IMR-90 (cell line): ENCODE results near the gene SCAANT1. TPM values are rescaled to one million over a fixed set of nuclear protein-coding genes. Genes with fewer than 3 reads are reported as not detected.

Source experiments
- ATAC-seq: fragments of 200-7000 bp; cut with Tn5 transposase; 2 replicates; pipeline ENCODE4 v1.9.1; 2020; ENCODE audit warnings: low read depth, mild to moderate bottlenecking, moderate library complexity
- BruUV-seq: library from RNA; stranded (reverse); fragments of 400-500 nt; replicated peaks from 2 replicates; lab custom pipeline; 2021; lab: Mats Ljungman, UMichigan
- CTCF ChIA-PET: fragments of 300-600 bp; formaldehyde crosslinking; extraction: SDS; loops from one replicate; lab custom pipeline; 2021; ENCODE audit warnings: antibody characterized with exemption; lab: Yijun Ruan, JAX
- POLR2A ChIA-PET: fragments of 300-600 bp; sonication (Branson Sonifier 250); formaldehyde crosslinking; loops from one replicate; lab custom pipeline; 2022; ENCODE audit warnings: antibody characterized with exemption; ENCODE audit not compliant: unreplicated experiment; lab: Charles Lee
- DNase-seq: peaks from one replicate; pipeline ENCODE4 v3.0.0; 2013
- H2AFZ ChIP-seq: replicated peaks from 2 replicates; pipeline ENCODE3; 2013; ENCODE audit warnings: low read length, mild to moderate bottlenecking; ENCODE audit not compliant: poor library complexity
- H2AK5ac ChIP-seq: 2 replicates; pipeline ENCODE4 v1.6.1; 2013; ENCODE audit warnings: low read depth, low read length, inconsistent platforms
- H2AK9ac ChIP-seq: replicated peaks from 2 replicates; pipeline ENCODE3; 2013; ENCODE audit warnings: mild to moderate bottlenecking, low read depth, low read length, moderate library complexity; ENCODE audit not compliant: poor library complexity
- H2BK120ac ChIP-seq: 2 replicates; pipeline ENCODE4 v1.6.1; 2013; ENCODE audit warnings: low read depth, low read length, inconsistent platforms
- H2BK15ac ChIP-seq: 3 replicates; pipeline ENCODE4 v1.6.1; 2013; ENCODE audit warnings: low read depth, low read length, inconsistent platforms
- H2BK20ac ChIP-seq: 2 replicates; pipeline ENCODE4 v1.6.1; 2013; ENCODE audit warnings: low read depth, mild to moderate bottlenecking, inconsistent platforms, low read length, moderate library complexity
- H2BK5ac ChIP-seq: 2 replicates; pipeline ENCODE4 v1.6.1; 2013; ENCODE audit warnings: mild to moderate bottlenecking, low read depth, low read length, inconsistent platforms; ENCODE audit not compliant: poor library complexity, severe bottlenecking
- H3K14ac ChIP-seq: replicated peaks from 2 replicates; pipeline ENCODE4 v1.6.1; 2013; ENCODE audit warnings: low read depth, low read length, inconsistent platforms
- H3K18ac ChIP-seq: 2 replicates; pipeline ENCODE4 v1.6.1; 2013; ENCODE audit warnings: low read depth, low read length, control low read depth
- H3K23ac ChIP-seq: 2 replicates; pipeline ENCODE4 v1.6.1; 2013; ENCODE audit warnings: low read depth, low read length, inconsistent platforms
- H3K27ac ChIP-seq: 2 replicates; pipeline ENCODE4 v1.5.1; 2013; ENCODE audit warnings: mild to moderate bottlenecking, control low read depth, low read length; ENCODE audit not compliant: insufficient read depth
- H3K27me3 ChIP-seq: 2 replicates; pipeline ENCODE4 v1.6.1; 2013; ENCODE audit warnings: low read length; ENCODE audit not compliant: control insufficient read depth, insufficient read depth
- H3K36me3 ChIP-seq: 2 replicates; pipeline ENCODE4 v1.6.1; 2013; ENCODE audit warnings: low read length, mixed read lengths; ENCODE audit not compliant: control insufficient read depth, insufficient read depth
- H3K4ac ChIP-seq: 2 replicates; pipeline ENCODE4 v1.6.1; 2013; ENCODE audit warnings: low read depth, low read length, inconsistent platforms
- H3K4me1 ChIP-seq: 2 replicates; pipeline ENCODE4 v1.6.1; 2013; ENCODE audit warnings: low read length, mixed read lengths; ENCODE audit not compliant: control insufficient read depth, insufficient read depth
- H3K4me2 ChIP-seq: 2 replicates; pipeline ENCODE4 v1.6.1; 2013; ENCODE audit warnings: low read depth, mild to moderate bottlenecking, control low read depth, low read length, moderate library complexity
- H3K4me3 ChIP-seq: 2 replicates; pipeline ENCODE4 v1.5.1; 2013; ENCODE audit warnings: low read depth, mild to moderate bottlenecking, control low read depth, low read length, moderate library complexity; ENCODE audit not compliant: insufficient read depth
- H3K56ac ChIP-seq: 2 replicates; pipeline ENCODE4 v1.6.1; 2013; ENCODE audit warnings: low read length, inconsistent platforms; ENCODE audit not compliant: insufficient read depth; ENCODE audit errors: extremely low read depth
- H3K79me1 ChIP-seq, 2 experiments: 2 replicates each; pipeline ENCODE4 v1.6.1; 2013; ENCODE audit warnings: low read length in 2 of 2, inconsistent platforms in 1 of 2, low read depth in 1 of 2
- H3K9ac ChIP-seq: 2 replicates; pipeline ENCODE4 v1.6.1; 2013; ENCODE audit warnings: low read depth, low read length, control low read depth
- H3K9me1 ChIP-seq: 2 replicates; pipeline ENCODE4 v1.6.1; 2013; ENCODE audit warnings: low read length, inconsistent platforms; ENCODE audit not compliant: insufficient read depth
- H3K9me3 ChIP-seq: 2 replicates; pipeline ENCODE4 v1.6.1; 2013; ENCODE audit warnings: low read length; ENCODE audit not compliant: control insufficient read depth, insufficient read depth
- H4K20me1 ChIP-seq: 2 replicates; pipeline ENCODE4 v1.6.1; 2013; ENCODE audit warnings: low read length, inconsistent platforms; ENCODE audit not compliant: insufficient read depth
- H4K5ac ChIP-seq: 2 replicates; pipeline ENCODE4 v1.6.1; 2013; ENCODE audit warnings: mild to moderate bottlenecking, low read depth, low read length, control low read depth
- H4K8ac ChIP-seq, 2 experiments: 2 replicates each; pipeline ENCODE4 v1.6.1; 2013; ENCODE audit warnings: low read depth in 2 of 2, low read length in 2 of 2, control low read depth in 1 of 2, inconsistent platforms in 1 of 2
- H4K91ac ChIP-seq: 2 replicates; pipeline ENCODE4 v1.6.1; 2013; ENCODE audit warnings: low read depth, low read length, inconsistent platforms; ENCODE audit not compliant: insufficient read depth
- FOS ChIP-seq: fragments of 150-350 bp; IDR thresholded peaks from 2 replicates; pipeline ENCODE4 v1.6.1; 2016; ENCODE audit warnings: low read depth, low read length
- MAZ ChIP-seq: IDR thresholded peaks from 2 replicates; pipeline ENCODE4 v1.6.1; 2012; ENCODE audit warnings: low read depth, mild to moderate bottlenecking, low read length, improper control_type of control experiment, moderate library complexity, borderline replicate concordance
- POLR2A ChIP-seq: IDR thresholded peaks from 2 replicates; pipeline ENCODE4 v1.6.1; 2012; ENCODE audit warnings: mild to moderate bottlenecking, low read depth, low read length
- RCOR1 ChIP-seq: IDR thresholded peaks from 2 replicates; pipeline ENCODE4 v1.6.1; 2012; ENCODE audit warnings: mild to moderate bottlenecking, low read length, improper control_type of control experiment; ENCODE audit not compliant: insufficient replicate concordance
- RFX5 ChIP-seq: IDR thresholded peaks from 2 replicates; pipeline ENCODE4 v1.8.0; 2012; ENCODE audit warnings: low read depth, mild to moderate bottlenecking, low read length, moderate library complexity
- SMC3 ChIP-seq: fragments of 150-350 bp; IDR thresholded peaks from 2 replicates; pipeline ENCODE4 v1.6.1; 2016; ENCODE audit warnings: low read depth, mild to moderate bottlenecking, antibody characterized with exemption, low read length, moderate library complexity
- USF2 ChIP-seq: fragments of 150-350 bp; IDR thresholded peaks from 2 replicates; pipeline ENCODE4 v1.6.1; 2017; ENCODE audit warnings: mild to moderate bottlenecking, antibody characterized with exemption, low read length, low read depth
- WGBS, 2 experiments: methylation state at CpG; one replicate each; pipeline versions ENCODE4 v1.1.5 to v1.1.7; 2013; ENCODE audit warnings: missing lambda C conversion rate in 2 of 2; ENCODE audit not compliant: insufficient read length in 1 of 2; ENCODE audit errors: extremely low coverage in 2 of 2; 5-methylcytosine and 5-hydroxymethylcytosine counted together
- dilution Hi-C: fragments of 300-500 bp; cut with HindIII; formaldehyde crosslinking; loops from one replicate; pipeline ENCODE4 v1.14.3; 2018; ENCODE audit warnings: low sequenced_read_pairs; ENCODE audit not compliant: unreplicated experiment
- in situ Hi-C: fragments of 300-500 bp; cut with MboI; formaldehyde crosslinking; loops from 3 replicates; pipeline ENCODE4 v1.14.3; 2019; ENCODE audit warnings: low sequenced_read_pairs, inconsistent platforms, mixed read lengths
- intact Hi-C: fragments of 100-400 bp; cut with micrococcal nuclease; formaldehyde crosslinking; loops from 2 replicates; pipeline ENCODE4 v1.10.0; 2022
- polyA plus RNA-seq, 3 experiments: library from polyadenylated mRNA; depleted of rRNA; stranded (reverse); fragments of >200 nt; gene quantifications; 2 replicates each; pipeline ENCODE4 v1.2.3, GENCODE V29; 2012; ENCODE audit warnings: low replicate concordance in 1 of 3
- total RNA-seq: library from RNA; depleted of rRNA; stranded (reverse); fragments of >200 nt; gene quantifications from 2 replicates; pipeline ENCODE4 v1.2.3, GENCODE V29; 2012

The SCAANT1 gene
- total and polyA plus RNA-seq, 2 of the 4 experiments (the other 2 are of a cell fraction) = not detected

- H2BK120ac ChIP-seq = no peak overlapping the region
- intact Hi-C loops (no loop called here), dilution Hi-C loops (no loop called here), in situ Hi-C loops (no loop called here)
- H2AFZ ChIP-seq = no peak overlapping the region
- no peak overlapping the region for H3K4me2 ChIP-seq
- CTCF ChIA-PET = interaction anchor here (0.6 kb wide), 1 partner anchor 173 kb away, joined by 3 read pairs; no protein-coding TSS in a partner anchor
- no peak overlapping the region for H3K14ac ChIP-seq
- H2AK5ac ChIP-seq = no peak overlapping the region
- no TSS peak for BruUV-seq
- no peak for DNase-seq
- no peak overlapping the region for H2BK15ac ChIP-seq
- peaks cover 58% of the 10 kb centered on the region for H4K20me1 ChIP-seq
- peaks cover 1% of the 10 kb centered on the region; the same call in 1 of the 2 replicates for H3K4me1 ChIP-seq
- H3K79me1 ChIP-seq = peaks cover 49 to 84% of the 10 kb centered on the region in 2 experiments
- POLR2A ChIA-PET = no interaction called here
- TF ChIP-seq FOS (no peak), MAZ (no peak), RCOR1 (no peak), RFX5 (no peak), POLR2A (no peak), USF2 (no peak), SMC3 (no peak)
- H3K18ac ChIP-seq = no peak overlapping the region
- no peaks in the 10 kb centered on the region for H3K27me3 ChIP-seq
- H4K91ac ChIP-seq = no peak overlapping the region
- H2AK9ac ChIP-seq = no peak overlapping the region
- peaks cover 10% of the 10 kb centered on the region for H3K9me1 ChIP-seq
- no peak overlapping the region for H2BK5ac ChIP-seq
- H4K5ac ChIP-seq = no peak overlapping the region
- H3K27ac ChIP-seq = no peak overlapping the region
- H3K4ac ChIP-seq = no peak overlapping the region
- H4K8ac ChIP-seq = no peak overlapping the region
- no peak overlapping the region for H3K56ac ChIP-seq
- no peak overlapping the region for H2BK20ac ChIP-seq
- H3K9me3 ChIP-seq = no peaks in the 10 kb centered on the region
- H3K9ac ChIP-seq = no peak overlapping the region
- no peak for ATAC-seq
- 100% methylated on average over 1 of the region's 1 CpG; no CpG with 5 or more reads in 1 of the 2 experiments for WGBS, 2 experiments
- no peak overlapping the region for H3K23ac ChIP-seq
- H3K4me3 ChIP-seq = no peak overlapping the region
- no peaks in the 10 kb centered on the region for H3K36me3 ChIP-seq
Observed at GRCh38 chr3:63933459-63933858, 21.3 kb upstream of the SCAANT1 start.
